Activated naive CD4-positive, alpha-beta T cell treated with anti-CD3 and anti-CD28 coated beads for 36 hours (primary cell): ENCODE measurements around the gene LTB4R2. TPM values are rescaled to one million over a fixed set of nuclear protein-coding genes. Genes with fewer than 3 reads are reported as not detected.

Experiments used
- CTCF ChIA-PET: fragments of 350-600 bp; sonication (Branson Sonifier 250); formaldehyde crosslinking; loops from one replicate; lab custom pipeline; 2021; ENCODE audit warnings: antibody characterized with exemption; lab: Charles Lee
- DNase-seq: peaks from one replicate; pipeline ENCODE4 v3.0.0-alpha.2; 2020
- H3K27ac Mint-ChIP-seq: one replicate; pipeline ENCODE4 v1.8.0; 2021; ENCODE audit warnings: mild to moderate bottlenecking, mixed read lengths
- H3K27me3 Mint-ChIP-seq: one replicate; pipeline ENCODE4 v1.8.0; 2021; ENCODE audit warnings: low read depth, mixed read lengths
- H3K36me3 Mint-ChIP-seq: one replicate; pipeline ENCODE4 v1.8.0; 2021; ENCODE audit warnings: low read depth, mixed read lengths
- H3K4me1 Mint-ChIP-seq: one replicate; pipeline ENCODE4 v1.8.0; 2021; ENCODE audit warnings: low read depth, mixed read lengths
- H3K4me3 Mint-ChIP-seq: one replicate; pipeline ENCODE4 v1.8.0; 2021; ENCODE audit warnings: mild to moderate bottlenecking, moderate library complexity, mixed read lengths
- H3K9me3 Mint-ChIP-seq: one replicate; pipeline ENCODE4 v1.8.0; 2021; ENCODE audit warnings: mixed read lengths
- intact Hi-C: fragments of 100-400 bp; cut with micrococcal nuclease; formaldehyde crosslinking; loops from one replicate; pipeline ENCODE4 v1.15.1; 2023
- total RNA-seq, 2 experiments: library from RNA; stranded (reverse); gene quantifications; one replicate each; pipeline ENCODE4 v1.2.3, GENCODE V29; 2021

The LTB4R2 gene
- 10 to 100 TPM; 12.2 to 12.8 TPM for total RNA-seq

- H3K27ac Mint-ChIP-seq: peak within 1 kb of the TSS; percentile 39
- intact Hi-C loops: no loop called here
- DNase-seq: no peak
- H3K9me3 Mint-ChIP-seq: no peaks in the 10 kb centered on the region
- peak within 1 kb of the TSS; percentile 71 for H3K4me3 Mint-ChIP-seq
- peaks cover 34% of the 10 kb centered on the region for H3K36me3 Mint-ChIP-seq
- CTCF ChIA-PET: interaction anchor here (0.8 to 8.5 kb wide), 21 partner anchors 9 to 219 kb away, joined by 3 to 121 read pairs (median 11); partner anchors contain the start of genes ADCY4, CHMP4A, DHRS1 and KHNYN
- no peaks in the 10 kb centered on the region for H3K27me3 Mint-ChIP-seq
- H3K4me1 Mint-ChIP-seq: peaks cover 58% of the 10 kb centered on the region
These were observed at the start of gene LTB4R2 for GRCh38 chr14:24309538-24310264. Gene LTB4R2, plus strand, starts transcription at chr14:24310140. Its CDS starts 525 bp downstream, at chr14:24310665.

GRCh38 chr14:24260780-24261157 lies 49.2 kb upstream of the LTB4R2 start:
- H3K27me3 Mint-ChIP-seq: no peaks in the 10 kb centered on the region
- intact Hi-C loops: no loop called here

GRCh38 chr14:24261256-24261968 lies 48.5 kb upstream of the LTB4R2 start:
- no peaks in the 10 kb centered on the region for H3K27me3 Mint-ChIP-seq
- intact Hi-C loops: no loop called here
- H3K4me1 Mint-ChIP-seq: no peaks in the 10 kb centered on the region
- DNase-seq: no peak
- H3K9me3 Mint-ChIP-seq: no peaks in the 10 kb centered on the region
- CTCF ChIA-PET: interaction anchor here (0.6 to 2.1 kb wide), 4 partner anchors 8 to 21 kb away, joined by 3 to 8 read pairs (median 4); partner anchors contain the start of genes RABGGTA and TINF2
- H3K36me3 Mint-ChIP-seq: peaks cover 9% of the 10 kb centered on the region
- no peak overlapping the region for H3K27ac Mint-ChIP-seq
- no peak overlapping the region for H3K4me3 Mint-ChIP-seq

More at GRCh38 chr14:24260780-24261157, 49.2 kb upstream of the LTB4R2 start:
- H3K4me3 Mint-ChIP-seq: no peak overlapping the region
- H3K36me3 Mint-ChIP-seq: peaks cover 6% of the 10 kb centered on the region
- no peaks in the 10 kb centered on the region for H3K4me1 Mint-ChIP-seq
- no peak overlapping the region for H3K27ac Mint-ChIP-seq
- no peak for DNase-seq
- H3K9me3 Mint-ChIP-seq: no peaks in the 10 kb centered on the region
- CTCF ChIA-PET: interaction anchor here (1.0 to 2.1 kb wide), 2 partner anchors 8 to 18 kb away, joined by 4 to 8 read pairs; partner anchors contain the start of gene TINF2

- no peak for DNase-seq
- Mint-ChIP-seq H3K4me1 (no peaks in the 10 kb centered on the region), H3K4me3 (no peak overlapping the region), H3K27ac (no peak overlapping the region), H3K36me3 (peaks cover 11% of the 10 kb centered on the region), H3K9me3 (no peaks in the 10 kb centered on the region), H3K27me3 (no peaks in the 10 kb centered on the region)
- CTCF ChIA-PET: interaction anchor here (0.6 to 2.1 kb wide), 5 partner anchors 9 to 46 kb away, joined by 3 to 8 read pairs (median 4); partner anchors contain the start of genes CIDEB, RABGGTA and TINF2
- intact Hi-C loops: no loop called here
These were observed 48.0 kb upstream of the LTB4R2 start for GRCh38 chr14:24261969-24262327.

GRCh38 chr14:24262821-24263733 lies 46.9 kb upstream of the LTB4R2 start, which contains the start of gene TGM1:
Gene TGM1, minus strand, starts transcription at chr14:24263177. Its CDS starts 825 bp downstream, at chr14:24262352.
- Mint-ChIP-seq H3K27me3 (no peaks in the 10 kb centered on the region), H3K27ac (no peak within 1 kb of the TSS), H3K9me3 (no peaks in the 10 kb centered on the region), H3K4me3 (no peak within 1 kb of the TSS), H3K4me1 (no peaks in the 10 kb centered on the region), H3K36me3 (peaks cover 13% of the 10 kb centered on the region)
- CTCF ChIA-PET: interaction anchor here (0.9 kb wide), 1 partner anchor 12 kb away, joined by 3 read pairs; no protein-coding TSS in a partner anchor
- intact Hi-C loops: no loop called here
- DNase-seq: no peak

GRCh38 chr14:24263848-24264247 lies 46.1 kb upstream of the LTB4R2 start:
- CTCF ChIA-PET: interaction anchor here (0.9 kb wide), 1 partner anchor 13 kb away, joined by 3 read pairs; no protein-coding TSS in a partner anchor
- H3K27me3 Mint-ChIP-seq: no peaks in the 10 kb centered on the region
- DNase-seq: no peak

GRCh38 chr14:24264298-24264697 lies 45.6 kb upstream of the LTB4R2 start:
- CTCF ChIA-PET: interaction anchor here (0.6 kb wide), 1 partner anchor 11 kb away, joined by 4 read pairs; no protein-coding TSS in a partner anchor
- intact Hi-C loops: no loop called here
- no peak overlapping the region for H3K4me3 Mint-ChIP-seq
- DNase-seq: no peak
- H3K27ac Mint-ChIP-seq: no peak overlapping the region
- H3K9me3 Mint-ChIP-seq: no peaks in the 10 kb centered on the region
- H3K27me3 Mint-ChIP-seq: no peaks in the 10 kb centered on the region
- H3K4me1 Mint-ChIP-seq: peaks cover 1% of the 10 kb centered on the region
- peaks cover 16% of the 10 kb centered on the region for H3K36me3 Mint-ChIP-seq

More at GRCh38 chr14:24263848-24264247, 46.1 kb upstream of the LTB4R2 start:
- intact Hi-C loops: no loop called here
- H3K4me3 Mint-ChIP-seq: no peak overlapping the region
- H3K27ac Mint-ChIP-seq: no peak overlapping the region
- peaks cover 13% of the 10 kb centered on the region for H3K36me3 Mint-ChIP-seq
- H3K4me1 Mint-ChIP-seq: no peaks in the 10 kb centered on the region
- no peaks in the 10 kb centered on the region for H3K9me3 Mint-ChIP-seq

GRCh38 chr14:24266344-24267244 lies 43.3 kb upstream of the LTB4R2 start:
- Mint-ChIP-seq H3K9me3 (no peaks in the 10 kb centered on the region), H3K4me3 (no peak overlapping the region), H3K27ac (no peak overlapping the region), H3K36me3 (peaks cover 18% of the 10 kb centered on the region), H3K27me3 (no peaks in the 10 kb centered on the region), H3K4me1 (peaks cover 6% of the 10 kb centered on the region)
- CTCF ChIA-PET: interaction anchor here (1.4 to 1.9 kb wide), 3 partner anchors 20 to 65 kb away, joined by 3 to 9 read pairs (median 7); partner anchors contain the start of gene TINF2
- DNase-seq: no peak
- intact Hi-C loops: no loop called here

GRCh38 chr14:24267516-24267915 lies 42.4 kb upstream of the LTB4R2 start:
- CTCF ChIA-PET: interaction anchor here (0.6 to 1.8 kb wide), 2 partner anchors 25 to 40 kb away, joined by 3 to 6 read pairs; partner anchors contain the start of genes CIDEB and TINF2
- DNase-seq: no peak
- no peak overlapping the region for H3K27ac Mint-ChIP-seq

GRCh38 chr14:24268225-24268624 lies 41.7 kb upstream of the LTB4R2 start:
- no peak for DNase-seq
- CTCF ChIA-PET: interaction anchor here (1.8 to 4.5 kb wide), 2 partner anchors 26 to 39 kb away, joined by 6 to 43 read pairs; partner anchors contain the start of genes CIDEB and TINF2
- no peak overlapping the region for H3K27ac Mint-ChIP-seq

More at GRCh38 chr14:24267516-24267915, 42.4 kb upstream of the LTB4R2 start:
- Mint-ChIP-seq H3K4me1 (peaks cover 16% of the 10 kb centered on the region), H3K9me3 (no peaks in the 10 kb centered on the region), H3K36me3 (peaks cover 19% of the 10 kb centered on the region), H3K4me3 (no peak overlapping the region), H3K27me3 (no peaks in the 10 kb centered on the region)
- intact Hi-C loops: no loop called here

More at GRCh38 chr14:24268225-24268624, 41.7 kb upstream of the LTB4R2 start:
- peaks cover 23% of the 10 kb centered on the region for H3K4me1 Mint-ChIP-seq
- intact Hi-C loops: no loop called here
- peaks cover 19% of the 10 kb centered on the region for H3K36me3 Mint-ChIP-seq
- H3K4me3 Mint-ChIP-seq: no peak overlapping the region
- H3K27me3 Mint-ChIP-seq: no peaks in the 10 kb centered on the region
- H3K9me3 Mint-ChIP-seq: no peaks in the 10 kb centered on the region
